ENCODE results near the gene BTBD2.

Gene BTBD2

DNA sequence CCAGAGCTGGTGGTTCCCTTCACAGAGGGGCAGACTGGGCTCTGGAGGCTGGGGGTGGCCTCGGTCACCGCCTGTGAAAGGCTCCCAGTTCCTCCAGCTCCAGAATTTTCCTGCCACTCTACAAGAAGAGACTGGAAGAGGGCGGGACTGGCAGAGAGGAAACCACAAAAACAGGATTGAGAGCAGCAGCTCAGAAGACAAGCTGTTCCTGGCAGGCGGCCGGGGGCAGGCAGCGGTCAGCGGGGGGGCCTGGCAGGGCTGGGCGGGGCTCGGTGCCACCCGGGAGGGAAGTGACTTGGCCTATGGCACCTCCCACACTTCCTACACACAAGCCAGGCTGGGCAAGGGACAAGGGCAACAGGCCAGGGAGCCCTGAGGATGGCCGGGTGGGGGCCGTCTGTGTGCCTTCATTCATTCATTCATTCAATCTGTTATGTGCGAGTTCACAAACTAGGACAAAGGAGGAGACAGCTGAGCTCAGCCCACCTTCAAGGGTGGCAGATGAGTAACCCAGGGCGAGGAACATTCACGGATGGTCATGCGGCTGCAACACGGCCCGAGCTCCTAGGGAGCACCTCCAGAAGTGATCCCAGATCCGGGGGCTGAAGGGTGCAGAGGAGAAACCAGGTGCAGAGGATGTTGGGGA, 16.9 kb upstream of the BTBD2 start:
- DNase-seq (ENCODE audit: low spot score), result peak; percentile 99
- peak overlapping the region; percentile 89 to 94 for H3K27ac ChIP-seq
- TF ChIP-seq, protein P1, sequence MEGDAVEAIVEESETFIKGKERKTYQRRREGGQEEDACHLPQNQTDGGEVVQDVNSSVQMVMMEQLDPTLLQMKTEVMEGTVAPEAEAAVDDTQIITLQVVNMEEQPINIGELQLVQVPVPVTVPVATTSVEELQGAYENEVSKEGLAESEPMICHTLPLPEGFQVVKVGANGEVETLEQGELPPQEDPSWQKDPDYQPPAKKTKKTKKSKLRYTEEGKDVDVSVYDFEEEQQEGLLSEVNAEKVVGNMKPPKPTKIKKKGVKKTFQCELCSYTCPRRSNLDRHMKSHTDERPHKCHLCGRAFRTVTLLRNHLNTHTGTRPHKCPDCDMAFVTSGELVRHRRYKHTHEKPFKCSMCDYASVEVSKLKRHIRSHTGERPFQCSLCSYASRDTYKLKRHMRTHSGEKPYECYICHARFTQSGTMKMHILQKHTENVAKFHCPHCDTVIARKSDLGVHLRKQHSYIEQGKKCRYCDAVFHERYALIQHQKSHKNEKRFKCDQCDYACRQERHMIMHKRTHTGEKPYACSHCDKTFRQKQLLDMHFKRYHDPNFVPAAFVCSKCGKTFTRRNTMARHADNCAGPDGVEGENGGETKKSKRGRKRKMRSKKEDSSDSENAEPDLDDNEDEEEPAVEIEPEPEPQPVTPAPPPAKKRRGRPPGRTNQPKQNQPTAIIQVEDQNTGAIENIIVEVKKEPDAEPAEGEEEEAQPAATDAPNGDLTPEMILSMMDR (IDR thresholded peaks at IDR 0.05), result no peak
- peak overlapping the region; percentile 52 for H3K4me3 ChIP-seq

DNA sequence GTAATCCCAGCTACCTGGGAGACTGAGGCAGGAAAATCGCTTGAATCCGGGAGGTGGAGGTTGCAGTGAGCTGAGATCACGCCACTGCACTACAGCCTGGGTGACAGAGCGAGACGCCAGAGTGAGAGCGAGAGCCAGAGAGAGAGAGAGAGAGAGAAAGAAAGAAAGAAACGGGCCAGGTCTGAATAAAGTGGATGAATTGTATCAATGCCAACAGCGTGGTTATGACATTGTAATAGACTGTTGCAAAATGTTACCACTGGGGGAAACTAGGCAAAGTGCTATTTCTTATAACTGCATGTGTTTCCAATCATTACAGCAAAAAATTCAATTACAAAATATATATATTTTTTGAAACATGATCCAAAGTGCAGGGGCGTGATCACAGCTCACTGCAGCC, 11.8 kb upstream of the BTBD2 start:
- H3K4me3 ChIP-seq, result no peak overlapping the region
- no peak for DNase-seq (ENCODE audit: low spot score)
- TF ChIP-seq, protein P1 (IDR thresholded peaks at IDR 0.05), result no peak
- H3K27ac ChIP-seq, result peak overlapping the region in 1 of 2 donors; percentile 68

DNA sequence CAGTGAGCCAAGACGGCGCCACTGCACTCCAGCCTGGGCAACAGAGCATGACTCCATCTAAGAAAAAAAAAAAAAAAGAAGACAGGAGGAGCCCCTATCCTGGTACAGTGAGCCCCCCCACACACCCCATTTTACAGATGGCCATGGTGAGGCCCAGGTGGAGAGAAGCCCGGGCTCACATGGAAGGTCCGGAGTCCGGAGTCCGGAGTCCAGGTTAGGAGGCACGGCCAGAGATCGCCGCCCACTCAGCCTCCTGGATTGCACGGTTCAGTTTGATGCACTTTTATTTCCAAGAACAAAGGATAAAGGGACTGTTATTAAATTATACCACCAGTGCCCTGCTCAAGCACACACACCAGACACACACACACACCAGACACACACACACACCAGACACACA, 11.3 kb upstream of the BTBD2 start:
- no peak for DNase-seq (ENCODE audit: low spot score)
- peak overlapping the region in 1 of 2 donors; percentile 68 for H3K27ac ChIP-seq
- H3K4me3 ChIP-seq, result no peak overlapping the region
- TF ChIP-seq, protein P1 (IDR thresholded peaks at IDR 0.05), result no peak

DNA sequence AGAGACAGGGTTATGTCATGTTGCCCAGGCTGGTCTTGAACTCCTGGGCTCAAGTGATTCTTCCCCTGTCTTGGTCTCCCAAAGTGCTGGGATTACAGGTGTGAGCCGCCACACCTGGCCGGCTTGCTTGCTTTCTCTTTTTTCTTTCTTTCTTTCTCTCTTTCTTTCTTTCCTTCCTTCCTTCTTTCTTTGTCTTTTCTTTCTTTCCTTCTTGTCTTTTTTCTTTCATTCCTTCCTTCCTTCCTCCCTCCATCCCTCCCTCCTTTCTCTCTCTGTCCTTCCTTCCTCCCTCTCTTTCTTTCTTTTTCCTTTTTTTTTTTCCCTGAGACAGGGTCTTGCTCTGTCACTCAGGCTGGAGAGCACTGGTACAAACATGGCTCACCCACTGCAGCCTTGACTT, 6.8 kb upstream of the BTBD2 start:
- DNase-seq (ENCODE audit: low spot score), result no peak
- TF ChIP-seq, protein P1 (IDR thresholded peaks at IDR 0.05), result no peak
- Histone ChIP-seq H3K4me3 (no peak overlapping the region), H3K27ac (no peak overlapping the region)

DNA sequence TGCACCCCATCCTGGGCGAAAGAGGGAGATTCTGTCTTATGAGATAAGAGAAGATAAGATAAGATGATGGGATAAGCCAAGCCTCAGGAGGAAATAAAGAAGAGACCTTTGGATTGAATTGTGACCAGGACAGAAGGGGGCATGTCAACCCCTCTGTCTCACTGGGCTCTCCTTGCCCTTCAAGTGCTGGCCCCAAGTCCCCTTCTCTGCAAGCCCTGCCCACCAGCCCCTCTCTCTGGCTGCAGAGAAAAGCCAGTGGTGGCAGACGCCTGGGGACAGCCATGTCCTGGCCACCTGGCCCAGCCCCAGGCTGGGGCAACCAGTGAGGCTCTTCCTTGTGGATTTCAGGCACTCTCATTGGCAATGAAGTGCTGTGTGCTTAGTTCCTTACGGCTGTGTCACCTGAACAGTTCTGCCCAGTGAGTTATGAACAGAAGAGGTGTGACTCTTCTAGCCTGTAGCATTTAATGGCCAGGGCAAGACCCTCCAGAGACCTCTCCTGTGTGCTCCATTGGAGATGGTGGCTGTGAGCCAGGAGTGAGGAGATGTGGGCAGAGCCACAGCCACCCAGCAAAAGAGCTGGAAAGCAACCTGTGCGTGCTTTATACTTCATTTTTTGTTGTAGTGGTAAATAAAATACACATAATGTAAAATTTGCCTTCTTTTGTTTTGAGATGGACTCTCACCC, 6.1 kb upstream of the BTBD2 start:
- no peak for DNase-seq (ENCODE audit: low spot score)
- Histone ChIP-seq H3K27ac (no peak overlapping the region), H3K4me3 (no peak overlapping the region)
- TF ChIP-seq, protein P1 (IDR thresholded peaks at IDR 0.05), result no peak

DNA sequence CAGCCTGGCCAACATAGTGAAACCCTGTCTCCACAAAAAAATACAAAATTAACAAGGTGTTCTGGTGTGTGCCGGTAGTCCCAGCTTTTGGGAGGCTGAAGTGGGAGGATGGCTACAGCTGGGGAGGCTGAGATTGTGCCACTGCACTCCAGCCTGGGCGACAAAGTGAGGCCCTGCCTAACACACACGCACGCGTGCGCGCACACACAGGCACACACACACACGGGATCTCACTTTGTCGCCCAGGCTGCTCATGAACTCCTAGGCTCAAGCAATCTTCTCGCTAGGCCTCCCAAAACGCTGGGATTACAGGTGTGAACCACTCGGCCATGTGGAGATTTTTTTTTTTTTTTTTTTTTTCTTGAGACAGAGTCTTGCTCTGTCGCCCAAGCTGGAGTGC, 3.2 kb upstream of the BTBD2 start:
- Histone ChIP-seq H3K4me3 (no peak overlapping the region), H3K27ac (no peak overlapping the region)
- DNase-seq (ENCODE audit: low spot score), result no peak
- TF ChIP-seq, protein P1 (IDR thresholded peaks at IDR 0.05), result no peak
